GM19463 (cell line): ENCODE data around the gene UST.
A peak's percentile ranks its signal among the peaks of the same experiment; 100 is the strongest.
"Not testable (repeated sequence)": the region's sequence is repeated elsewhere in the genome, so short reads cannot be mapped to it uniquely, and the experiment has no call there.

ENCODE experiments used
- ATAC-seq: cut with Tn5 transposase; IDR thresholded peaks from one replicate; pipeline ENCODE4 v1.9.1; 2021; ENCODE audit warnings: mild to moderate bottlenecking, moderate library complexity; ENCODE audit not compliant: unreplicated experiment

UST gene

GRCh38 chr6:149098700-149099276, 352.0 kb downstream of the UST start:
- ATAC-seq: no peak

- ATAC-seq: no peak
These were observed 355.5 kb downstream of the UST start for GRCh38 chr6:149102324-149102723.

DNA sequence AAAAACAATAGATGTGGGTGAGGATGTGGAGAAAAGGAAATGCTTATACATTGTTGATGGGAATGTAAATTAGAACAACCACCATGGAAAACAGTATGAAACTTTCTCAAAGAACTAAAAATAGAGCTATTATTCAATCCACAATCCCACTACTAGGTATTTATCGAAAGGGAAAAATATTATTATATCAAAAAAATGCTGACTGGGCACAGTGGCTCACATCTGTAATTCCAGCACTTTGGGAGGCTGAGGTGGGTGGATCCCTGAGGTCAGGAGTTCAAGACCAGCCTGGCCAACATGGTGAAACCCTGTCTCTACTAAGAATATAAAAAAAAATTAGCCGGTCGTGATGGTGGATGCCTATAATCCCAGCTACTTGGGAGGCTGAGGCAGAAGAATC, 357.1 kb downstream of the UST start:
- not testable (repeated sequence) for ATAC-seq

- no peak for ATAC-seq
These were observed 360.7 kb downstream of the UST start for GRCh38 chr6:149107520-149107919.

DNA sequence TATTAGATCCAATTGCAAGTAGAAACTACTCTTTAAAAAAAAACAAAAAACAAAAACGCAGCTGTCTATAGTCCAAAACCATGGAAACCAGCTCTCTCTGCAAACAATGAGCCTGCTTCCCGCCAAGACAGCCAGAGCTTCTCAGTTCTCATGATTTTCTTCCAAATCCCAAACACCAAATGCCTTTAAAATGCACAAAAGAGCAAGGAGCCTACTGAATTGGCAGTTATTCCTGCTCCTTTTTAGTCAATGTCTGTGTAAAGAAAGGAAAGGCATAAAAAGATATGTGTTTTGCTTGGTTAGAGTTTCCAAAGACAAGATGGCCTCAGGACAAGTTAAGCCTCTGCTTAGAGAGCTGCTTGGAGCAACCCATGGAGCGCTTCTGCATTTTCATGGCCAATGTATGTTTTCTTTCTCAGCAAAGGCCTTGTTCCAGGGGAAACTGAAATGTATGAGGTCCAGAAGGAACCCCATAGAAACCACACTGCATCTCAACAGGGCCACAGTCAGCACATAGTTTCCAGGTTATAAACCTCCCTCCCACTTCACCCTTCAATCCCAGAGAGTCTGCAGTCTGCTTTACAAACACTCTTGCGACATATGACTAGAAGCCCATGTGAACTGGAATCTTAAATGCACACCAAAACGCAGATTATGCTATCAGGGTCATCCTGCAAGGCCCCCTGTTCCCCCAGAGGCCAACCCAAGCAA, 361.4 kb downstream of the UST start:
- no peak for ATAC-seq

GRCh38 chr6:149108749-149109100, 361.9 kb downstream of the UST start:
- no peak for ATAC-seq

GRCh38 chr6:149109397-149110070, 362.7 kb downstream of the UST start:
- no peak for ATAC-seq

GRCh38 chr6:149111556-149112115, 364.8 kb downstream of the UST start:
- no peak for ATAC-seq

- ATAC-seq: peak; percentile 77
These were observed 366.1 kb downstream of the UST start for GRCh38 chr6:149112976-149113375.

DNA sequence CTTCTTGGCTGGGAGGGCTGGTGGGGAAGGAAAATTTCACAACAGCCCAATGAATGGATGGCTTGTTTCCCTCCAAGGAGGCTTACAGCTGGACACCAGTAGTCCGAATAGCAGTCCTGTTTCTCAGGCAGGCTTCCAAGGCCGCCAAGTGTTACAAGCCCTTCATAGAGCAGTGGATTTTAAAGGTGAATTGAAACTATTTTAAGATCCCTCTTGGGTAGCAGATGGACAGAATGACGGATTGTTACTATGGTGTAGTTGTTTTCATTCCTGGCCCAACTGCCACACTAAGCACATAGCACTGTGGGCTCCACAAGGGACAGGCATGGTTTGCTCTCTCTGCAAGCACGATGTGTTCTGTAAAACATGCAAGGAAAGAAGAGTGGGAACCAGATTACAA, 367.3 kb downstream of the UST start:
- no peak for ATAC-seq

DNA sequence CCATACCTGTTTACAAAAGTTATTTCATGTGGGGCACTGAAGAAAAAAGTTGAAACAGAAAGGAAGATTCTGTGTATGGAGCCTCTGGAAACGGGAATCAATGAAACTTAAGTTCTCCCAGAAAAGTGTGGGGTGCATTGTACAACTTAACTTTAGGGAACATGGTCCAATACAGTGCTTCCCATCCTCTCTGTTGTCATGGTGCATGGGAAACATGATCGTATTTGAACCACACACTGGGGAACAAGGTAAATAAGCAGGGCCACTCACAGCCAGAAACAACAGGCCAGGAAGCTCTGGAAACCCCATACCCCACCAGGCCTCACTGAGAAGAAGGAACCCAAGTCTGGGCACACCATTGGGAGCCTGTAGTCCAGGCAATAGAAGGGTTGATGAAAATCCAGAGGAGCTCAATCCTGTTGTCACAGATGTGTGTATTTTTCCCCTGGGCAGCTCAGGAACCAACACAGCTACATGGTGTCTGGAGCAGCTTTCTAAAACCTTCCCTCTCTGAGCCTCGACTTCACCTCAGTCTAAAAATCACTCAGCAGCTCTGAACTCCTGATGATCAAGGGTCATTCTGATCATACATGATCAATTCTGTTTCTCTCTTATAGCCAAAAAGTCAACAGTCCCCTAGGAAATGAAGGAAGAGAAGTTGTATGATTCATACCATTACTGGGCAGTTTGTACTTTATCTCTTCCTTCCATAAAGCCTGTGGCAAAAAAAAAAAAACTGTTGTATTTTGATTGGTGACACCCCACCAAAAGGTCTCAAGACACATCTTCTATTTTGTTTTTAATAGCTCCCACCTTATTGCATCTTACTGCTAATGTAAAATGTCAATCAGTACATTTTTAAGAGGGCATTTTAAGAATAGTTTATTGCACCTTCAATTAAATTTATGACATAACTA, 372.2 kb downstream of the UST start:
- no peak for ATAC-seq

DNA sequence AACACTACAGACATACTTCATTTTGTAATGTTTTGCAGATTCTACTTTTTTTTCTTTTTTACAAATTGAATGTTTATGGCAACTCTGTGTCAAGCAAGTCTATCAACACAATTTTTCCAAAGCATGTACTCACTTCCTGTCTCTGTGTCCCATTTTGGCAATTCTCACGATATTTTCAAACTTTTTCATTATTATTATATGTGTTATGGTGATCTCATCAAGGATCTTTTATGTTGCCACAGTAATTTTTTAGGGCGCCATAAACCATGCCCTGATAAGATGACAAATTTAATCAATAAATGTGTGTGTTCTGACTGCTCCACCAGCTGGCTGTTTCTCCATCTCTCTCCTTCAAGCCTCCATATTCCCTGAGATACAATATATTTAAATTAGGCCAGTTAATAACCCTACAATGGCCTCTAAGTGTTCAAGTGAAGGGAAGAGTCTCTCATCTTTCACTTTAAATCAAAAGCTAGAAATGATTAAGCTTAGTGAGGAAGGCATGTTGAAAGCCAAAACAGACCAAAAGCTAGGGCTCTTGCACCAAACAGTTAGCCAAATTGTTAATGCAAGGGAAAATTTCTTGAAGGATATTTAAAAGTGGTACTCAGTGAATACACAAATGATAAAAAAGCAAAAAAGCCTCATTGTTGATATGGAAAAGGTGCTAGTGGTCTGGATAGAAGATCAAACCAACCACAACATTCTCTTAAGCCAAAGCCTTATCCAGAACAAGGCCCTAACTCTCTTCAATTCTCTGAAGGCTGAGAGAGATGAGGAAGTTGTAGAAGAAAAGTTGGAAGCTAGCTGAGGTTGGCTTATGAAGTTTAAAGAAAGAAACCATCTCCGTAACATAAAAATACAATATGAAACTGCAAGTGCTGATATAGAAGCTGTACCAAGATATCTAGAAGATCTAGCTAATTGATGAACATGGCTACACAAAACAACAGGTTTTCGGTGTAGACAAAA, 376.3 kb downstream of the UST start:
- ATAC-seq: no peak

DNA sequence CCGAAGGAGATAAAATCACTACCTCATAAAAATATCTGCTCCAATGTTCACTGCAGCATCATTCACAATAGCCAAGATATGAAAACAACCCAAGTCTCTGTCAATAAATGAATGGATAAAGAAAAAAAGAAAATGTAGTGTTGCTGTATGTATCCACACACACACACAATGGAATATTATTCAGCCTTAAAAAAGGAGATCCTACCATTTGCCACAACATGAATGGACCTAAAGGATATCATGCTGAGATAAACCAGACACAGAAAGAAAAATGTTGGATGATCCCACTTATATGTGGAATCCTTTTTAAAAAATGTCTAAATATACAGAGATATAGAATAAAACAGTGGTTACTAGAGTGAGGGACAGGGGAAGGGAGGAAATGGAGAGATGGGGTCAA, 378.5 kb downstream of the UST start:
- ATAC-seq: no peak
